ENCODE data around the gene ESPNL.

The ESPNL gene

DNA sequence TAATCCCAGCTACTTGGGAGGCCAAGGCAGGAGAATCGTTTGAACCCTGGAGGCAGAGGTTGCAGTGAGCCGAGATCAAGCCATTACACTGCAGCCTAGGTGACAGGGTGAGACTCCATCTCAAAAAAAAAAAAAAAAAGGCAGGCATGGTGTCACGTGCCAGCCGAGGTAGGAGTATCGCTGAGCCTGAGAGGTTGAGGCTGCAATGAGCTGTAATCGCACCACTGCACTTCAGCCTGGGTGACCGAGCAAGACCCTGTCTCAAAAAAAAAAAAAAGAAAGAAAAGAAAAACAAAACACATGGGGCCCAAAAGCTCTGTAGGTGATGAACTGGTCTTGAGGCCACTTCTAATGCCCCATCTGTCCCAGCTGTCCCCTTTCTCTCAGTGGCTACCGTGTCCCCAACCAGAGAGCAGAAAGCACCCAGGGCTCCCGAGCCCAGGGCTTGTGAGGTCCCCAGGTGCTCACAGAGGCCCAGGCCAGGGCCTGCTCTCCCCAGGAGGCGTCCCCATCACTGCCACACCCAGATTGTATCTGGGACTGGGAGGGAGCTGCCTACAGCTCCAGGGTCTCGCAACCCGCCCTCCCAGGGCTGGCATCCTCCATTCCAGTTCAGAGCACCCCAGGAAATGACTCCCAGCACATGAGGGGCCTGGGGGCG, 46.9 kb downstream of the ESPNL start:
- Histone ChIP-seq H3K4me1 (peaks cover 0 to 22% (median 19%) of the 10 kb centered on the region in 4 donors), H3K27me3 (no peaks in the 10 kb centered on the region), H3K36me3 (peaks cover 0 to 45% (median 8%) of the 10 kb centered on the region in 3 donors), H3K27ac (no peak overlapping the region), H3K9me3 (no peaks in the 10 kb centered on the region), H3K4me3 (no peak overlapping the region)
- no peak for TF ChIP-seq CTCF (IDR thresholded peaks at IDR 0.05)
- intact Hi-C loops (cut with DNase I; ENCODE audit: low total_unique reads) = no loop called here
- no peak for DNase-seq

- no peak overlapping the region for H3K4me3 ChIP-seq
- no peak for DNase-seq
- no peak overlapping the region for H3K27ac ChIP-seq
- intact Hi-C loops (cut with DNase I; ENCODE audit: low total_unique reads) = no loop called here
- TF ChIP-seq CTCF (IDR thresholded peaks at IDR 0.05) = no peak
- H3K27me3 ChIP-seq = no peaks in the 10 kb centered on the region
- peaks cover 0 to 2% (median under 1%) of the 10 kb centered on the region in 4 donors for H3K4me1 ChIP-seq
- H3K9me3 ChIP-seq = no peaks in the 10 kb centered on the region
- H3K36me3 ChIP-seq = peaks cover 0 to 45% (median 8%) of the 10 kb centered on the region in 3 donors
These were observed 48.8 kb downstream of the ESPNL start for GRCh38 chr2:238148981-238149380.

- TF ChIP-seq CTCF (IDR thresholded peaks at IDR 0.05) = no peak
- Histone ChIP-seq H3K27me3 (no peaks in the 10 kb centered on the region), H3K4me1 (no peaks in the 10 kb centered on the region), H3K36me3 (peaks cover 0 to 45% (median 8%) of the 10 kb centered on the region in 3 donors), H3K4me3 (no peak overlapping the region), H3K9me3 (no peaks in the 10 kb centered on the region), H3K27ac (no peak overlapping the region)
- intact Hi-C loops (cut with DNase I; ENCODE audit: low total_unique reads) = no loop called here
- no peak for DNase-seq
These were observed 49.9 kb downstream of the ESPNL start for GRCh38 chr2:238149841-238150572.

GRCh38 chr2:238150686-238151085, 50.5 kb downstream of the ESPNL start:
- TF ChIP-seq CTCF (IDR thresholded peaks at IDR 0.05) = no peak
- Histone ChIP-seq H3K36me3 (peaks cover 0 to 43% (median 8%) of the 10 kb centered on the region in 3 donors), H3K4me3 (no peak overlapping the region), H3K27me3 (no peaks in the 10 kb centered on the region), H3K4me1 (no peaks in the 10 kb centered on the region), H3K27ac (no peak overlapping the region), H3K9me3 (no peaks in the 10 kb centered on the region)
- intact Hi-C loops (cut with DNase I; ENCODE audit: low total_unique reads) = no loop called here
- no peak for DNase-seq

DNA sequence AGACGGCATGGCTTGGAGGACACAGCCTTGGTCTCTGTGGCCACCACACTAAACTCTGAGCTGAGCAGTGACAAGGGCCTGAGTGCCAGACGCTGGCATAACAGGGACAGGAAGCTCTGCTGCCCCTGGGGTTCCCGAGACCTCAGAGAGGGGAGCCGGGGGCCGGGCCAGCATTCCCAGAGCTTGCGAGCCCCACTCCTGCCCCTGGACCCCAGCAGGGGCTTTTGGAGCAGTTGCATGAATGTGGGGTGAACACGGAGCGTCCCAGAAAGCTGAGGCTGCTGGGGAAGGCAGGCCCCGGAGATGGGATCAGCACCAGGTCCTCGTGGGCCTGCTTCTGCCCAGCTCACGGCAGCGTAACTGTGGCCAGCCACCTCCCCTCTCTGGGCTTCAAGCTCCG, 51.1 kb downstream of the ESPNL start:
- no peaks in the 10 kb centered on the region for H3K9me3 ChIP-seq
- H3K36me3 ChIP-seq = peaks cover 0 to 39% (median 8%) of the 10 kb centered on the region in 3 donors
- intact Hi-C loops (cut with DNase I; ENCODE audit: low total_unique reads) = no loop called here
- no peak overlapping the region for H3K27ac ChIP-seq
- H3K4me1 ChIP-seq = no peaks in the 10 kb centered on the region
- H3K4me3 ChIP-seq = no peak overlapping the region
- DNase-seq = no peak
- H3K27me3 ChIP-seq = no peaks in the 10 kb centered on the region
- no peak for TF ChIP-seq CTCF (IDR thresholded peaks at IDR 0.05)
